Measurements from ENCODE around the gene RNF31. TPM values are rescaled to one million over a fixed set of nuclear protein-coding genes. Genes with fewer than 3 reads are reported as not detected.

Gene RNF31
- total RNA-seq, 1 donor from 2014 or later, result 95.6 TPM

GRCh38 chr14:24167469-24168114 is 20.3 kb downstream of the RNF31 start:
- Mint-ChIP-seq H3K4me1 (peaks cover 50% of the 10 kb centered on the region), H3K36me3 (ENCODE audit: low read depth) (peaks cover 77% of the 10 kb centered on the region), H3K27me3 (no peaks in the 10 kb centered on the region), H3K27ac (peak overlapping the region; percentile 79), H3K9me3 (no peaks in the 10 kb centered on the region), H3K4me3 (no peak overlapping the region)
- DNase-seq, result no peak
- intact Hi-C loops (cut with micrococcal nuclease), result no loop called here

- peaks cover 58% of the 10 kb centered on the region for H3K36me3 Mint-ChIP-seq (ENCODE audit: low read depth)
- H3K27me3 Mint-ChIP-seq, result no peaks in the 10 kb centered on the region
- H3K4me3 Mint-ChIP-seq, result peak within 1 kb of the TSS; percentile 72
- peaks cover 26% of the 10 kb centered on the region for H3K4me1 Mint-ChIP-seq
- DNase-seq, result peak; percentile 76
- intact Hi-C loops (cut with micrococcal nuclease), result no loop called here
- peak within 1 kb of the TSS; percentile 83 for H3K27ac Mint-ChIP-seq
- no peaks in the 10 kb centered on the region for H3K9me3 Mint-ChIP-seq
Measured at GRCh38 chr14:24171422-24172260, 24.3 kb downstream of the RNF31 start, which contains the start of gene REC8. TSS of gene REC8 (plus strand) at chr14:24172080. CDS start at chr14:24172553, 473 bp downstream.

- Mint-ChIP-seq H3K4me3 (no peak overlapping the region), H3K9me3 (no peaks in the 10 kb centered on the region), H3K4me1 (peaks cover 23% of the 10 kb centered on the region), H3K27ac (no peak overlapping the region), H3K27me3 (no peaks in the 10 kb centered on the region), H3K36me3 (ENCODE audit: low read depth) (peaks cover 61% of the 10 kb centered on the region)
- no peak for DNase-seq
- intact Hi-C loops (cut with micrococcal nuclease), result no loop called here
Measured at GRCh38 chr14:24172261-24172860, 25.1 kb downstream of the RNF31 start.

GRCh38 chr14:24172871-24173281 is 25.6 kb downstream of the RNF31 start:
- H3K36me3 Mint-ChIP-seq (ENCODE audit: low read depth), result peaks cover 61% of the 10 kb centered on the region
- no peaks in the 10 kb centered on the region for H3K9me3 Mint-ChIP-seq
- no peaks in the 10 kb centered on the region for H3K27me3 Mint-ChIP-seq
- intact Hi-C loops (cut with micrococcal nuclease), result no loop called here
- DNase-seq, result no peak
- H3K4me1 Mint-ChIP-seq, result peaks cover 20% of the 10 kb centered on the region
- no peak overlapping the region for H3K4me3 Mint-ChIP-seq
- peak overlapping the region; percentile 22 for H3K27ac Mint-ChIP-seq

- DNase-seq, result no peak
- peaks cover 5% of the 10 kb centered on the region for H3K4me1 Mint-ChIP-seq
- no peak overlapping the region for H3K27ac Mint-ChIP-seq
- H3K36me3 Mint-ChIP-seq (ENCODE audit: low read depth), result peaks cover 61% of the 10 kb centered on the region
- H3K4me3 Mint-ChIP-seq, result no peak overlapping the region
- intact Hi-C loops (cut with micrococcal nuclease), result no loop called here
- H3K9me3 Mint-ChIP-seq, result no peaks in the 10 kb centered on the region
- H3K27me3 Mint-ChIP-seq, result no peaks in the 10 kb centered on the region
Measured at GRCh38 chr14:24176599-24176998, 29.3 kb downstream of the RNF31 start.

GRCh38 chr14:24177041-24177825 is 29.9 kb downstream of the RNF31 start:
- intact Hi-C loops (cut with micrococcal nuclease), result no loop called here
- Mint-ChIP-seq H3K9me3 (no peaks in the 10 kb centered on the region), H3K4me3 (no peak overlapping the region), H3K36me3 (ENCODE audit: low read depth) (peaks cover 63% of the 10 kb centered on the region), H3K27ac (no peak overlapping the region), H3K27me3 (no peaks in the 10 kb centered on the region), H3K4me1 (peaks cover 5% of the 10 kb centered on the region)
- no peak for DNase-seq

- H3K4me3 Mint-ChIP-seq, result no peak overlapping the region
- DNase-seq, result no peak
- H3K4me1 Mint-ChIP-seq, result peaks cover 5% of the 10 kb centered on the region
- H3K36me3 Mint-ChIP-seq (ENCODE audit: low read depth), result peaks cover 67% of the 10 kb centered on the region
- intact Hi-C loops (cut with micrococcal nuclease), result no loop called here
- H3K27ac Mint-ChIP-seq, result no peak overlapping the region
- H3K9me3 Mint-ChIP-seq, result no peaks in the 10 kb centered on the region
- H3K27me3 Mint-ChIP-seq, result no peaks in the 10 kb centered on the region
Measured at GRCh38 chr14:24177891-24178290, 30.6 kb downstream of the RNF31 start.

- Mint-ChIP-seq H3K27ac (no peak overlapping the region), H3K4me1 (peaks cover 5% of the 10 kb centered on the region), H3K27me3 (no peaks in the 10 kb centered on the region), H3K9me3 (no peaks in the 10 kb centered on the region), H3K4me3 (no peak overlapping the region), H3K36me3 (ENCODE audit: low read depth) (peaks cover 66% of the 10 kb centered on the region)
- peak; percentile 55 for DNase-seq
- intact Hi-C loops (cut with micrococcal nuclease), result no loop called here
Measured at GRCh38 chr14:24178399-24179178, 31.3 kb downstream of the RNF31 start.

- peaks cover 68% of the 10 kb centered on the region for H3K36me3 Mint-ChIP-seq (ENCODE audit: low read depth)
- H3K27me3 Mint-ChIP-seq, result no peaks in the 10 kb centered on the region
- peak overlapping the region; percentile 59 for H3K27ac Mint-ChIP-seq
- intact Hi-C loops (cut with micrococcal nuclease), result no loop called here
- H3K4me3 Mint-ChIP-seq, result no peak overlapping the region
- H3K9me3 Mint-ChIP-seq, result no peaks in the 10 kb centered on the region
- H3K4me1 Mint-ChIP-seq, result peaks cover 5% of the 10 kb centered on the region
- DNase-seq, result peak; percentile 57
Measured at GRCh38 chr14:24179294-24179960, 32.1 kb downstream of the RNF31 start.

GRCh38 chr14:24179961-24180796 is 32.9 kb downstream of the RNF31 start:
- DNase-seq, result no peak
- Mint-ChIP-seq H3K36me3 (ENCODE audit: low read depth) (peaks cover 66% of the 10 kb centered on the region), H3K27ac (peak overlapping the region; percentile 12), H3K4me3 (no peak overlapping the region), H3K9me3 (no peaks in the 10 kb centered on the region), H3K27me3 (no peaks in the 10 kb centered on the region), H3K4me1 (peaks cover 2% of the 10 kb centered on the region)
- intact Hi-C loops (cut with micrococcal nuclease), result no loop called here

GRCh38 chr14:24181371-24182077 is 34.2 kb downstream of the RNF31 start:
- Mint-ChIP-seq H3K4me3 (no peak overlapping the region), H3K36me3 (ENCODE audit: low read depth) (peaks cover 70% of the 10 kb centered on the region), H3K9me3 (no peaks in the 10 kb centered on the region), H3K27ac (no peak overlapping the region), H3K4me1 (peaks cover 5% of the 10 kb centered on the region), H3K27me3 (no peaks in the 10 kb centered on the region)
- intact Hi-C loops (cut with micrococcal nuclease), result no loop called here
- DNase-seq, result peak; percentile 60
